Measurements from ENCODE around the gene ST3GAL2.

The ST3GAL2 gene

GRCh38 chr16:70468776-70469525 is 30.1 kb upstream of the ST3GAL2 start:
- TF ChIP-seq CREB5 (CRISPR knock-in tag; IDR thresholded peaks at IDR 0.05; ENCODE audit: low read depth) = no peak
- TF ChIP-seq ISL1 (CRISPR knock-in tag; IDR thresholded peaks at IDR 0.05) = no peak
- TF ChIP-seq PATZ1 (CRISPR knock-in tag; IDR thresholded peaks at IDR 0.05; ENCODE audit: borderline replicate concordance) = no peak
- TF ChIP-seq ZNF565 (CRISPR knock-in tag; conservative IDR thresholded peaks at IDR 0.05; ENCODE audit: low read depth) = no peak
- TF ChIP-seq RARB (CRISPR knock-in tag; IDR thresholded peaks at IDR 0.05) = no peak
- TF ChIP-seq CSRNP3 (CRISPR knock-in tag; IDR thresholded peaks at IDR 0.05) = no peak
- no peak for TF ChIP-seq SNAI2 (CRISPR knock-in tag; IDR thresholded peaks at IDR 0.05)
- TF ChIP-seq CSDC2 (CRISPR knock-in tag; IDR thresholded peaks at IDR 0.05) = no peak
- no peak for TF ChIP-seq BACH2 (CRISPR knock-in tag; IDR thresholded peaks at IDR 0.05; ENCODE audit: borderline replicate concordance)
- no peak for ATAC-seq

- no peak for ATAC-seq
- TF ChIP-seq POU6F1 (CRISPR knock-in tag; IDR thresholded peaks at IDR 0.05; ENCODE audit: borderline replicate concordance, low read depth) = no peak
- no peak for TF ChIP-seq OSR1 (CRISPR knock-in tag; IDR thresholded peaks at IDR 0.05)
- TF ChIP-seq ZNF70 (CRISPR knock-in tag; IDR thresholded peaks at IDR 0.05) = no peak
- TF ChIP-seq ARNTL (CRISPR knock-in tag; IDR thresholded peaks at IDR 0.05; ENCODE audit: borderline replicate concordance, low read depth) = no peak
These were observed 28.7 kb upstream of the ST3GAL2 start for GRCh38 chr16:70467608-70468007.

GRCh38 chr16:70467113-70467512 is 28.2 kb upstream of the ST3GAL2 start:
- no peak for ATAC-seq
- no peak for TF ChIP-seq ZNF70 (CRISPR knock-in tag; IDR thresholded peaks at IDR 0.05)

GRCh38 chr16:70466805-70467076 is 27.8 kb upstream of the ST3GAL2 start:
- no peak for ATAC-seq
- TF ChIP-seq GLIS3 (CRISPR knock-in tag; IDR thresholded peaks at IDR 0.05) (no peak), RARB (CRISPR knock-in tag; IDR thresholded peaks at IDR 0.05) (no peak), PATZ1 (CRISPR knock-in tag; IDR thresholded peaks at IDR 0.05; ENCODE audit: borderline replicate concordance) (no peak), ZNF565 (CRISPR knock-in tag; conservative IDR thresholded peaks at IDR 0.05; ENCODE audit: low read depth) (no peak), PPARA (CRISPR knock-in tag; IDR thresholded peaks at IDR 0.05; ENCODE audit: borderline replicate concordance) (no peak), ARNTL (CRISPR knock-in tag; IDR thresholded peaks at IDR 0.05; ENCODE audit: borderline replicate concordance, low read depth) (no peak), ZNF8 (CRISPR knock-in tag; IDR thresholded peaks at IDR 0.05) (no peak), OSR1 (CRISPR knock-in tag; IDR thresholded peaks at IDR 0.05) (no peak), ZNF70 (CRISPR knock-in tag; IDR thresholded peaks at IDR 0.05) (no peak), ZC3H10 (CRISPR knock-in tag; IDR thresholded peaks at IDR 0.05) (no peak), TCF4 (CRISPR knock-in tag; IDR thresholded peaks at IDR 0.05; ENCODE audit: borderline replicate concordance) (no peak), ESRRG (CRISPR knock-in tag; IDR thresholded peaks at IDR 0.05) (no peak), POU6F1 (CRISPR knock-in tag; IDR thresholded peaks at IDR 0.05; ENCODE audit: borderline replicate concordance, low read depth) (no peak), ZFP3 (CRISPR knock-in tag; IDR thresholded peaks at IDR 0.05) (no peak), ZFP30 (CRISPR knock-in tag; IDR thresholded peaks at IDR 0.05) (no peak), CSDC2 (CRISPR knock-in tag; IDR thresholded peaks at IDR 0.05) (no peak), CREB5 (CRISPR knock-in tag; IDR thresholded peaks at IDR 0.05; ENCODE audit: low read depth) (no peak)

All from SK-N-SH treated with all-trans-retinoic acid at 6 μM for 48 hours (cell line).